H9 (cell line): ENCODE data around the gene BPTF. TPM values are rescaled to one million over a fixed set of nuclear protein-coding genes. Genes with fewer than 3 reads are reported as not detected.

Experiments used
- DNase-seq: peaks from one replicate; pipeline ENCODE4 v3.0.0-alpha.2; 2017
- H2AFZ ChIP-seq: one replicate; pipeline ENCODE4 v1.6.1; 2013; ENCODE audit warnings: mild to moderate bottlenecking, low read length, control low read depth, moderate library complexity
- H2AK5ac ChIP-seq: 2 replicates; pipeline ENCODE4 v1.6.1; 2013; ENCODE audit warnings: low read length, control low read depth, mixed read lengths; ENCODE audit not compliant: insufficient read length
- H2BK120ac ChIP-seq: one replicate; pipeline ENCODE4 v1.6.1; 2013; ENCODE audit warnings: low read depth, mild to moderate bottlenecking, low read length, control low read depth, inconsistent platforms; ENCODE audit not compliant: poor library complexity, severe bottlenecking
- H2BK12ac ChIP-seq: 2 replicates; pipeline ENCODE4 v1.6.1; 2013; ENCODE audit warnings: low read length, control low read depth, mixed read lengths, low read depth; ENCODE audit not compliant: insufficient read length
- H2BK15ac ChIP-seq: 2 replicates; pipeline ENCODE4 v1.6.1; 2013; ENCODE audit warnings: low read depth, low read length, control low read depth
- H2BK20ac ChIP-seq: one replicate; pipeline ENCODE4 v1.6.1; 2013; ENCODE audit warnings: low read depth, mild to moderate bottlenecking, low read length, control low read depth, inconsistent platforms; ENCODE audit not compliant: poor library complexity, severe bottlenecking
- H2BK5ac ChIP-seq: 2 replicates; pipeline ENCODE4 v1.6.1; 2013; ENCODE audit warnings: low read length, control low read depth, mixed read lengths; ENCODE audit not compliant: insufficient read length
- H3K14ac ChIP-seq: 2 replicates; pipeline ENCODE4 v1.6.1; 2013; ENCODE audit warnings: low read length, control low read depth; ENCODE audit not compliant: insufficient read depth
- H3K18ac ChIP-seq: 2 replicates; pipeline ENCODE4 v1.6.1; 2013; ENCODE audit warnings: low read depth, mild to moderate bottlenecking, mixed read lengths, low read length, control low read depth; ENCODE audit not compliant: insufficient read length
- H3K23ac ChIP-seq: 2 replicates; pipeline ENCODE4 v1.6.1; 2013; ENCODE audit warnings: low read length, control low read depth, mixed read lengths, low read depth; ENCODE audit not compliant: insufficient read length
- H3K23me2 ChIP-seq: 2 replicates; pipeline ENCODE4 v1.6.1; 2013; ENCODE audit warnings: low read depth, mild to moderate bottlenecking, mixed read lengths, low read length, control low read depth; ENCODE audit not compliant: insufficient read length, poor library complexity, severe bottlenecking
- H3K27ac ChIP-seq: 2 replicates; pipeline ENCODE4 v1.5.1; 2013; ENCODE audit warnings: low read length, control low read depth, mixed read lengths, low read depth; ENCODE audit not compliant: insufficient read length
- H3K27me3 ChIP-seq: 2 replicates; pipeline ENCODE4 v1.6.1; 2013; ENCODE audit warnings: low read length, control low read depth, inconsistent platforms; ENCODE audit not compliant: insufficient read depth
- H3K4ac ChIP-seq: 2 replicates; pipeline ENCODE4 v1.6.1; 2013; ENCODE audit warnings: low read depth, mild to moderate bottlenecking, control low read depth, inconsistent platforms, low read length, moderate library complexity
- H3K4me1 ChIP-seq: 2 replicates; pipeline ENCODE4 v1.6.1; 2013; ENCODE audit warnings: low read length, control low read depth, inconsistent platforms; ENCODE audit not compliant: insufficient read depth
- H3K4me2 ChIP-seq: 2 replicates; pipeline ENCODE4 v1.6.1; 2013; ENCODE audit warnings: low read length, control low read depth, mixed read lengths; ENCODE audit not compliant: insufficient read length, insufficient read depth
- H3K56ac ChIP-seq: 2 replicates; pipeline ENCODE4 v1.6.1; 2013; ENCODE audit warnings: low read depth, mild to moderate bottlenecking, mixed read lengths, low read length, control low read depth; ENCODE audit not compliant: insufficient read length
- H3K79me1 ChIP-seq: 2 replicates; pipeline ENCODE4 v1.6.1; 2013; ENCODE audit warnings: low read depth, mild to moderate bottlenecking, moderate library complexity, low read length, control low read depth, inconsistent platforms; ENCODE audit not compliant: insufficient read depth, poor library complexity, severe bottlenecking
- H3K79me2 ChIP-seq: 2 replicates; pipeline ENCODE4 v1.6.1; 2013; ENCODE audit warnings: low read length, control low read depth, inconsistent platforms; ENCODE audit not compliant: insufficient read depth
- H3K9ac ChIP-seq: 2 replicates; pipeline ENCODE4 v1.6.1; 2013; ENCODE audit warnings: low read length, control low read depth, mixed read lengths; ENCODE audit not compliant: insufficient read length; ENCODE audit errors: extremely low read depth
- H3K9me3 ChIP-seq: one replicate; pipeline ENCODE4 v1.6.1; 2013; ENCODE audit warnings: low read depth, low read length, inconsistent platforms; ENCODE audit not compliant: control insufficient read depth
- H3T11ph ChIP-seq: one replicate; pipeline ENCODE4 v1.6.1; 2013; ENCODE audit warnings: mild to moderate bottlenecking, low read length, control low read depth, inconsistent platforms
- H4K20me1 ChIP-seq: one replicate; pipeline ENCODE4 v1.6.1; 2013; ENCODE audit not compliant: control insufficient read depth, insufficient read length, insufficient read depth
- H4K5ac ChIP-seq: 2 replicates; pipeline ENCODE4 v1.6.1; 2013; ENCODE audit warnings: low read depth, mild to moderate bottlenecking, mixed read lengths, low read length, control low read depth; ENCODE audit not compliant: insufficient read length
- H4K8ac ChIP-seq: replicated peaks from 2 replicates; pipeline ENCODE4 v1.6.1; 2013; ENCODE audit warnings: low read length, control low read depth, mixed read lengths, low read depth; ENCODE audit not compliant: insufficient read length
- H4K91ac ChIP-seq: 2 replicates; pipeline ENCODE4 v1.6.1; 2013; ENCODE audit warnings: low read depth, mild to moderate bottlenecking, moderate library complexity, mixed read lengths, low read length, control low read depth; ENCODE audit not compliant: insufficient read length
- H3K27ac Mint-ChIP-seq, 3 experiments: 2 replicates in 2 of 3; 3 replicates in 1 of 3; pipeline ENCODE4 v1.8.0; 2020 to 2021; ENCODE audit warnings: mixed read lengths in 3 of 3, mild to moderate bottlenecking in 1 of 3, moderate library complexity in 1 of 3
- H3K27me3 Mint-ChIP-seq: 2 replicates; pipeline ENCODE4 v1.8.0; 2021; ENCODE audit warnings: low read depth, mild to moderate bottlenecking, moderate library complexity, mixed read lengths
- H3K36me3 Mint-ChIP-seq, 3 experiments: 2 replicates in 2 of 3; 3 replicates in 1 of 3; pipeline ENCODE4 v1.8.0; 2020 to 2021; ENCODE audit warnings: low read depth in 3 of 3, mixed read lengths in 3 of 3; ENCODE audit not compliant: insufficient read depth in 1 of 3
- H3K4me1 Mint-ChIP-seq, 2 experiments: 2 replicates each; pipeline ENCODE4 v1.8.0; 2020; ENCODE audit warnings: mixed read lengths in 2 of 2
- H3K4me3 Mint-ChIP-seq, 2 experiments: 2 replicates in 1 of 2; 3 replicates in 1 of 2; pipeline ENCODE4 v1.8.0; 2020 to 2021; ENCODE audit warnings: mild to moderate bottlenecking in 2 of 2, mixed read lengths in 2 of 2, moderate library complexity in 1 of 2
- H3K9me3 Mint-ChIP-seq, 2 experiments: 2 replicates in 1 of 2; 3 replicates in 1 of 2; pipeline ENCODE4 v1.8.0; 2020; ENCODE audit warnings: mild to moderate bottlenecking in 2 of 2, mixed read lengths in 2 of 2, moderate library complexity in 1 of 2
- WGBS: extraction: QIAGEN DNeasy Blood & Tissue Kit; methylation state at CpG from one replicate; pipeline ENCODE4 v1.1.7; 2013; ENCODE audit warnings: missing lambda C conversion rate, low lambda C conversion rate, mixed read lengths; ENCODE audit not compliant: insufficient read length; ENCODE audit errors: extremely low coverage; 5-methylcytosine and 5-hydroxymethylcytosine counted together
- total RNA-seq: library from RNA; stranded (reverse); gene quantifications from 2 replicates; pipeline ENCODE4 v1.2.1, GENCODE V29; 2021
- TF ChIP-seq, protein P1 (sequence below): fragments of 200-600 bp; sonication (generic); conservative IDR thresholded peaks from 3 replicates; pipeline ENCODE4 v1.8.0; 2021; ENCODE audit warnings: antibody characterized with exemption, mild to moderate bottlenecking

BPTF gene
- total RNA-seq, 1 experiment from 2014 or later = 203 TPM

DNA sequence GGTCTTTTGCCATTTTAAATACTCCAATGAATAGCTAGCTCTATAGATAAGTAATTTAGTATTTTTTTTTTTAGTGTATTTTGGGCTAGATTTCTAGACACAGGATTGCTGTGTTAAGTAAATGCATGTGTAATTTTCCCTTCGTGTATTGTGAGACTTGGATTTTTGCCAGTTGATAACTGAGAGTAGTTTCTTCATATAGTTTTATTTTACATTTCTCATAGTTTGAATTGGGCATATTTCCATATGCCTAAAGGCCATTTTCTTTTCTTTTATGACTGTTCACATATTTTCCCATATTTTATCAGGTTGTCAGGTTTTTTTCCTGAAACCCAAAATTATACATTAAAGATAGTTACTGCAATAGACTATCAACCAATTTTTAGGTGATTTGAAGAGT, 59.4 kb downstream of the BPTF start:
- H2BK5ac ChIP-seq = no peak overlapping the region
- H4K91ac ChIP-seq = no peak overlapping the region
- TF ChIP-seq, protein P1, sequence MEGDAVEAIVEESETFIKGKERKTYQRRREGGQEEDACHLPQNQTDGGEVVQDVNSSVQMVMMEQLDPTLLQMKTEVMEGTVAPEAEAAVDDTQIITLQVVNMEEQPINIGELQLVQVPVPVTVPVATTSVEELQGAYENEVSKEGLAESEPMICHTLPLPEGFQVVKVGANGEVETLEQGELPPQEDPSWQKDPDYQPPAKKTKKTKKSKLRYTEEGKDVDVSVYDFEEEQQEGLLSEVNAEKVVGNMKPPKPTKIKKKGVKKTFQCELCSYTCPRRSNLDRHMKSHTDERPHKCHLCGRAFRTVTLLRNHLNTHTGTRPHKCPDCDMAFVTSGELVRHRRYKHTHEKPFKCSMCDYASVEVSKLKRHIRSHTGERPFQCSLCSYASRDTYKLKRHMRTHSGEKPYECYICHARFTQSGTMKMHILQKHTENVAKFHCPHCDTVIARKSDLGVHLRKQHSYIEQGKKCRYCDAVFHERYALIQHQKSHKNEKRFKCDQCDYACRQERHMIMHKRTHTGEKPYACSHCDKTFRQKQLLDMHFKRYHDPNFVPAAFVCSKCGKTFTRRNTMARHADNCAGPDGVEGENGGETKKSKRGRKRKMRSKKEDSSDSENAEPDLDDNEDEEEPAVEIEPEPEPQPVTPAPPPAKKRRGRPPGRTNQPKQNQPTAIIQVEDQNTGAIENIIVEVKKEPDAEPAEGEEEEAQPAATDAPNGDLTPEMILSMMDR = no peak
- no peak overlapping the region for H2AK5ac ChIP-seq
- H3K27me3 Mint-ChIP-seq = no peaks in the 10 kb centered on the region
- no peak overlapping the region for H2BK15ac ChIP-seq
- peaks cover 22 to 65% (median 63%) of the 10 kb centered on the region in 3 experiments; a peak in 6 of 7 replicates for H3K36me3 Mint-ChIP-seq
- no peaks in the 10 kb centered on the region for H3K23me2 ChIP-seq
- H4K5ac ChIP-seq = no peak overlapping the region
- H3K4me3 Mint-ChIP-seq = no peak overlapping the region
- no peaks in the 10 kb centered on the region for H3K9me3 Mint-ChIP-seq
- H2BK20ac ChIP-seq = no peak overlapping the region
- peak overlapping the region in 1 of 3 experiments; percentile 22; a peak in 1 of 7 replicates for H3K27ac Mint-ChIP-seq
- no peak overlapping the region for H4K8ac ChIP-seq
- H3K4me1 ChIP-seq = no peaks in the 10 kb centered on the region; the same call in 1 of the 2 replicates
- no peak overlapping the region for H3K18ac ChIP-seq
- peaks cover 4% of the 10 kb centered on the region for H3K79me1 ChIP-seq
- H3K79me2 ChIP-seq = no peaks in the 10 kb centered on the region; the same call in 1 of the 2 replicates
- H3K4me1 Mint-ChIP-seq = peaks cover under 1 to 4% of the 10 kb centered on the region in 2 experiments; a peak in 3 of 4 replicates
- H2BK120ac ChIP-seq = no peak overlapping the region
- H2AFZ ChIP-seq = no peak overlapping the region
- no peaks in the 10 kb centered on the region for H3K27me3 ChIP-seq
- no peaks in the 10 kb centered on the region for H3K9me3 ChIP-seq
- H3K56ac ChIP-seq = no peak overlapping the region
- H3K4me2 ChIP-seq = no peak overlapping the region
- DNase-seq = no peak
- no peaks in the 10 kb centered on the region for H4K20me1 ChIP-seq
- no peak overlapping the region for H3T11ph ChIP-seq
- WGBS = no CpG with 5 or more reads among the region's 1 CpG
- no peak overlapping the region for H3K23ac ChIP-seq
- no peak overlapping the region for H3K27ac ChIP-seq
- no peak overlapping the region for H3K14ac ChIP-seq
- H3K9ac ChIP-seq = no peak overlapping the region
- no peak overlapping the region for H2BK12ac ChIP-seq
- H3K4ac ChIP-seq = no peak overlapping the region
